ENCODE data around the gene CEP19. TPM values are rescaled to one million over a fixed set of nuclear protein-coding genes. Genes with fewer than 3 reads are reported as not detected.

Gene CEP19
- total RNA-seq, 4 donors from 2014 or later: 0.62 to 4.1 (median 1.4) TPM

- Histone ChIP-seq H3K4me1 (no peaks in the 10 kb centered on the region), H3K9me3 (no peaks in the 10 kb centered on the region), H3K4me3 (no peak overlapping the region), H3K27ac (no peak overlapping the region), H3K27me3 (peaks cover 0 to 2% (median 0%) of the 10 kb centered on the region in 3 donors), H3K36me3 (no peaks in the 10 kb centered on the region)
- DNase-seq: no peak
- TF ChIP-seq CTCF (IDR thresholded peaks at IDR 0.05 in 4 of 5, conservative IDR thresholded peaks at IDR 0.05 in 1 of 5): no peak
- no peak for TF ChIP-seq POLR2A (IDR thresholded peaks at IDR 0.05)
- in situ Hi-C loops (cut with MboI; ENCODE audit: low sequenced_read_pairs in 4 of 4): no loop called here
- intact Hi-C loops (cut with DNase I; ENCODE audit: low total_unique reads): no loop called here
- ATAC-seq: no peak
Observed at GRCh38 chr3:196662033-196662432, 50.0 kb downstream of the CEP19 start.

GRCh38 chr3:196661400-196661799 is 50.6 kb downstream of the CEP19 start:
- in situ Hi-C loops (cut with MboI; ENCODE audit: low sequenced_read_pairs in 4 of 4): no loop called here
- no peak for TF ChIP-seq POLR2A (IDR thresholded peaks at IDR 0.05)
- no peak for TF ChIP-seq CTCF (IDR thresholded peaks at IDR 0.05 in 4 of 5, conservative IDR thresholded peaks at IDR 0.05 in 1 of 5)
- DNase-seq: no peak

GRCh38 chr3:196660381-196661166 is 51.5 kb downstream of the CEP19 start:
- Histone ChIP-seq H3K36me3 (no peaks in the 10 kb centered on the region), H3K27me3 (peaks cover 0 to 2% (median 0%) of the 10 kb centered on the region in 3 donors), H3K4me1 (no peaks in the 10 kb centered on the region), H3K27ac (no peak overlapping the region), H3K9me3 (no peaks in the 10 kb centered on the region), H3K4me3 (no peak overlapping the region)
- TF ChIP-seq CTCF (IDR thresholded peaks at IDR 0.05 in 4 of 5, conservative IDR thresholded peaks at IDR 0.05 in 1 of 5): no peak
- no peak for TF ChIP-seq POLR2A (IDR thresholded peaks at IDR 0.05)
- in situ Hi-C loops (cut with MboI; ENCODE audit: low sequenced_read_pairs in 4 of 4) (no loop called here), intact Hi-C loops (cut with DNase I; ENCODE audit: low total_unique reads) (no loop called here)
- ATAC-seq: no peak
- no peak for DNase-seq

More at GRCh38 chr3:196661400-196661799, 50.6 kb downstream of the CEP19 start:
- no peaks in the 10 kb centered on the region for H3K9me3 ChIP-seq
- H3K27me3 ChIP-seq: peaks cover 0 to 2% (median 0%) of the 10 kb centered on the region in 3 donors
- no peak for ATAC-seq
- intact Hi-C loops (cut with DNase I; ENCODE audit: low total_unique reads): no loop called here
- H3K36me3 ChIP-seq: no peaks in the 10 kb centered on the region
- no peak overlapping the region for H3K4me3 ChIP-seq
- H3K27ac ChIP-seq: no peak overlapping the region
- no peaks in the 10 kb centered on the region for H3K4me1 ChIP-seq

- in situ Hi-C loops (cut with MboI; ENCODE audit: low sequenced_read_pairs in 4 of 4) (no loop called here), intact Hi-C loops (cut with DNase I; ENCODE audit: low total_unique reads) (no loop called here)
- no peak for ATAC-seq
- TF ChIP-seq POLR2A (IDR thresholded peaks at IDR 0.05) (no peak), CTCF (IDR thresholded peaks at IDR 0.05 in 4 of 5, conservative IDR thresholded peaks at IDR 0.05 in 1 of 5) (no peak)
- H3K36me3 ChIP-seq: no peaks in the 10 kb centered on the region
- no peaks in the 10 kb centered on the region for H3K4me1 ChIP-seq
- H3K27me3 ChIP-seq: peaks cover 0 to 2% (median 0%) of the 10 kb centered on the region in 3 donors
- DNase-seq: no peak
- no peaks in the 10 kb centered on the region for H3K9me3 ChIP-seq
- no peak overlapping the region for H3K27ac ChIP-seq
- H3K4me3 ChIP-seq: no peak overlapping the region
Observed at GRCh38 chr3:196659901-196660351, 52.1 kb downstream of the CEP19 start.

Other genes with a start within 250 kb of the CEP19 start
- gene RNF168, start 208.5 kb downstream of the CEP19 start, total RNA-seq: 10 to 100 TPM in 3 of 4 donors, 1 to 10 TPM in 1; 6.5 to 14.6 (median 11.0) TPM
- 1 to 10 TPM in 3 of 4 donors, under 1 TPM in 1; 0.46 to 2.2 (median 1.5) TPM for gene SMCO1, start 196.9 kb downstream of the CEP19 start, total RNA-seq
- gene WDR53, start 143.7 kb downstream of the CEP19 start, total RNA-seq: 1 to 10 TPM; 4.8 to 8.3 (median 6.7) TPM
- 10 to 100 TPM in 3 of 4 donors, 1 to 10 TPM in 1; 9.6 to 20.8 (median 12.1) TPM for gene FBXO45, start 143.6 kb downstream of the CEP19 start, total RNA-seq
- 1 to 10 TPM in 2 of 4 donors, under 1 TPM in 2; 0.31 to 1.7 (median 0.96) TPM for gene NRROS, start 72.6 kb downstream of the CEP19 start, total RNA-seq
- 10 to 100 TPM; 13.2 to 35.1 (median 28.8) TPM for gene PIGX, start 127 bp upstream of the CEP19 start, total RNA-seq
- 10 to 100 TPM; 42.6 to 58.6 (median 50.1) TPM for gene PAK2, start 27.6 kb upstream of the CEP19 start, total RNA-seq
- 10 to 100 TPM; 21.4 to 42.7 (median 31.7) TPM for gene SENP5, start 155.7 kb upstream of the CEP19 start, total RNA-seq
- gene NCBP2, start 230.3 kb upstream of the CEP19 start, total RNA-seq: 10 to 100 TPM; 23.4 to 29.9 (median 27.5) TPM

All from gastrocnemius medialis (tissue), 4 donors.